ENCODE data around the gene KHSRP.

Gene KHSRP, protein sequence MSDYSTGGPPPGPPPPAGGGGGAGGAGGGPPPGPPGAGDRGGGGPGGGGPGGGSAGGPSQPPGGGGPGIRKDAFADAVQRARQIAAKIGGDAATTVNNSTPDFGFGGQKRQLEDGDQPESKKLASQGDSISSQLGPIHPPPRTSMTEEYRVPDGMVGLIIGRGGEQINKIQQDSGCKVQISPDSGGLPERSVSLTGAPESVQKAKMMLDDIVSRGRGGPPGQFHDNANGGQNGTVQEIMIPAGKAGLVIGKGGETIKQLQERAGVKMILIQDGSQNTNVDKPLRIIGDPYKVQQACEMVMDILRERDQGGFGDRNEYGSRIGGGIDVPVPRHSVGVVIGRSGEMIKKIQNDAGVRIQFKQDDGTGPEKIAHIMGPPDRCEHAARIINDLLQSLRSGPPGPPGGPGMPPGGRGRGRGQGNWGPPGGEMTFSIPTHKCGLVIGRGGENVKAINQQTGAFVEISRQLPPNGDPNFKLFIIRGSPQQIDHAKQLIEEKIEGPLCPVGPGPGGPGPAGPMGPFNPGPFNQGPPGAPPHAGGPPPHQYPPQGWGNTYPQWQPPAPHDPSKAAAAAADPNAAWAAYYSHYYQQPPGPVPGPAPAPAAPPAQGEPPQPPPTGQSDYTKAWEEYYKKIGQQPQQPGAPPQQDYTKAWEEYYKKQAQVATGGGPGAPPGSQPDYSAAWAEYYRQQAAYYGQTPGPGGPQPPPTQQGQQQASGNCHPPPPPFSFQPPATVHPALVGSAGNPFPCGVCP

DNA sequence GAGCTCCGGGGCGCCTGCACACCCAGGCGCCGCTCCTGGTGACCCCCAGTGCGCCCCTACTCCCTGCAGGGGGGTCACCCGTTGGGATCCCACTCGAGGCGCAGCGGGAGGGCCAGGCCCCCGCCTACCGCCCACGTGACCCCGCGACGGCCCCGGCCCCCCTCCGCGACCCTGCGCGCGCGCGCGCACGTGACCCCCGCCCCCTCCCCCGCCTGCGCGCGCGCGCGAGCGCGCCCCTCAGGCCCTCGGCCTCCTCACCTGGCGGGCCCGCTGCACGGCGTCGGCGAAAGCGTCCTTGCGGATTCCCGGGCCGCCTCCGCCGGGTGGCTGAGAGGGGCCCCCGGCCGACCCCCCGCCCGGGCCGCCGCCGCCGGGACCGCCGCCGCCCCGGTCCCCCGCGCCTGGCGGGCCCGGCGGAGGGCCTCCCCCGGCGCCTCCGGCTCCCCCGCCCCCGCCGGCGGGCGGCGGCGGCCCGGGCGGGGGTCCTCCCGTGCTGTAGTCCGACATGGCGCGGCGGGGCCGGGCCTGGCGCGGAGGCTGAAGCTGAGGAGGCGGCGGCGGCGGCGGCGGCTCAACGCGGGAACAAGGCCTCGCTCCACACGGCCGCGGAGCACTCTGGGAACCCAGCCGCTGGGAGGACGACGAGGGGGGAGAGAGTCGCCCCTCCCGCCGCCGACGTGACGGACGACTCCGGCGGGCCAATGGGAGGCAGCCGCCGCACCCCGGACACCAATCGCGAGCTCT lies at the start of gene KHSRP:
KHSRP (minus strand) TSS at position 617 of the 744 bp plus-strand sequence; CDS start at position 507, 110 bp downstream.
- peak within 1 kb of the TSS; percentile 98 for H3K9ac ChIP-seq
- peak within 1 kb of the TSS; percentile 91 for H3K4me2 ChIP-seq
- peaks cover 36% of the 10 kb centered on the region for H3K36me3 ChIP-seq
- no peaks in the 10 kb centered on the region for H3K27me3 ChIP-seq
- peaks cover 28% of the 10 kb centered on the region for H3K4me1 ChIP-seq
- peak within 1 kb of the TSS; percentile 94 for H3K27ac ChIP-seq
- peak within 1 kb of the TSS; percentile 96 for H3K4me3 ChIP-seq
- peaks cover 49% of the 10 kb centered on the region for H4K20me1 ChIP-seq
- H3K9me3 ChIP-seq = no peaks in the 10 kb centered on the region
- TF ChIP-seq Cebpa-rat (IDR thresholded peaks at IDR 0.05) = no peak

DNA sequence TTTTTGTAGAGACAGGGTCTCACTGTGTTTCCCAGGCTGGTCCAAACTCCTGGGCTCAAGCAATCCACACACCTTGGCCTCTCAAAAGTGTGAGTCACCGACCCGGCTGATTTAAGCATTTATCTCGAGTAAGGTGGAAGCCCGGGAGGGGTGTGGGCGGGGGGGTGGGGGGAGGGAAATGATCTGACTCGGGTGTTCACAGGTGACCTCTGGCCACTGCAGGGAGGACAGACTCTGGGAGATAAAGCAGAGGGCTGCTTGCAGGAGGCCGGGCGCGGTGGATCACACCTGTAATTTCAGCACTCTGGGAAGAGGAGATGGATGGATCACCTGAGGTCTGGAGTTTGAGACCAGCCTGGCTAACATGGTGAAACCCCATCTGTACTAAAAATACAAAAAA lies 49.0 kb upstream of the KHSRP start:
- Histone ChIP-seq H3K9me3 (peaks cover 10% of the 10 kb centered on the region), H3K9ac (no peak overlapping the region), H3K4me1 (no peaks in the 10 kb centered on the region), H4K20me1 (no peaks in the 10 kb centered on the region), H3K4me2 (no peak overlapping the region), H3K27ac (no peak overlapping the region), H3K36me3 (peaks cover 30% of the 10 kb centered on the region), H3K27me3 (no peaks in the 10 kb centered on the region), H3K4me3 (no peak overlapping the region)
- TF ChIP-seq Cebpa-rat (IDR thresholded peaks at IDR 0.05) = no peak

DNA sequence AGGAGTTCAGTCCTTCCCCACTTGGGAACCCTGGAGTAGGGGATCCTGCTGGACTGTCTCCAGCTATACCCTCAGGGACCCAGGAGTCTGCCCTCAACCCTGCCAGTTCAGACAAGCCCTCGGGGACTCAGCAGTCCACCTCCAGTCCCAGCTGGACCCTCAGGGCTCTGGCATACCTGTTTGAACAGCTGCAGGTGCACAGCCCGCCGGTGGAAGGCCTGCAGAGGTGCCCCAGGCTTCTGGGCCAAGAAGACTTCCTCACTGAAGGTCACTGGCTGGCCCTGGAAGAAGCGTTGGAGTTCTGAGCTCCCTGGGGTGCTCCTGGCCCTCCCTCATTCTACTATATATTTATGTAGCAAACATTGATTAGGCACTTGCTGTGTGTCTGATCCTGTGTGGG lies 48.1 kb upstream of the KHSRP start:
- Histone ChIP-seq H3K4me2 (no peak overlapping the region), H3K36me3 (peaks cover 30% of the 10 kb centered on the region), H3K27me3 (no peaks in the 10 kb centered on the region), H3K4me3 (no peak overlapping the region), H3K4me1 (no peaks in the 10 kb centered on the region), H3K27ac (no peak overlapping the region), H4K20me1 (no peaks in the 10 kb centered on the region), H3K9ac (no peak overlapping the region), H3K9me3 (peaks cover 10% of the 10 kb centered on the region)
- TF ChIP-seq Cebpa-rat (IDR thresholded peaks at IDR 0.05) = no peak

DNA sequence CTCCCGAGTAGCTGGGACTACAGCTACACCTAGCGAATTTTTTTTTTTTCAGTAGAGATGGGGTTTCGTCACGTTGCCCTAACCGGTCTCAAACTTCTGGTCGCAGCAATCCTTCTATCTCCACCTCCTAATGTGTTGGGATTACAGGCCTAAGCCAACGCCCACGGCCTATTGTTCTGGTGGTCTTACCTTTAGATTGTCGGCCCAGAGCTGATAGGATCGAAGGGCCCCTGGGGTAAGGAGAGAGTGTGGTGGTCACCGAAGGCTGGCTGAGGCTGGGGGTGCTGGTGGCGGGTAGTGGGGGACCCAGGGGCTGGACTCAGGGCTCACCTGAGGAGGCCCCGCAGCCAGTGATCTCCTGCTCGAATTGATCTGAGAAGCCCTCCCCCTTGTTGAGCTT lies 46.5 kb upstream of the KHSRP start:
- H3K9me3 ChIP-seq = peaks cover 2% of the 10 kb centered on the region; the same call in 1 of the 2 replicates
- no peak overlapping the region for H3K4me3 ChIP-seq
- H3K9ac ChIP-seq = no peak overlapping the region
- H4K20me1 ChIP-seq = no peaks in the 10 kb centered on the region
- no peak overlapping the region for H3K27ac ChIP-seq
- peaks cover 19% of the 10 kb centered on the region for H3K36me3 ChIP-seq
- H3K4me2 ChIP-seq = no peak overlapping the region
- H3K27me3 ChIP-seq = no peaks in the 10 kb centered on the region
- no peaks in the 10 kb centered on the region for H3K4me1 ChIP-seq
- TF ChIP-seq Cebpa-rat (IDR thresholded peaks at IDR 0.05) = no peak

DNA sequence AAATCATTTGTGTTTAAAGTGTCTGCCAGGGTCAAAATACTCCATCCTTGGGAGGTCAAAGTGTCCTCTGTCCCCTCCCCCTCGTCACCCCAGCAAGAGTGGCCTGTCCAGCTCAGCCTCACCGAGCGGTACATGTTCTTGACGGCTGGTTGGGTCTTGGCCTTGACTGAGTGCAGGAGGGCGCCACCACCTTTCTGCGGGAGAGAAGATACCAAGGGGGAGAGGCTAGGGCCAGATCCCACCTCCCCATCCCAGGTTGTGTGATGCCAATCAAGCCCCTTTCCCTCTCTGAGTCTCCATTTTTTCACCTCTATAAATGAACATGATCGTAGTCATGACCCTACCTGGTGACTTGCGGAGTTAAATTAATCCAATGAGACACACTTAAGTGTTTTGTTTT lies 45.6 kb upstream of the KHSRP start:
- no peak overlapping the region for H3K4me2 ChIP-seq
- no peaks in the 10 kb centered on the region for H3K4me1 ChIP-seq
- TF ChIP-seq Cebpa-rat (IDR thresholded peaks at IDR 0.05) = no peak
- no peak overlapping the region for H3K27ac ChIP-seq
- H3K9me3 ChIP-seq = no peaks in the 10 kb centered on the region
- no peaks in the 10 kb centered on the region for H4K20me1 ChIP-seq
- H3K4me3 ChIP-seq = no peak overlapping the region
- no peaks in the 10 kb centered on the region for H3K27me3 ChIP-seq
- H3K9ac ChIP-seq = no peak overlapping the region
- peaks cover 10% of the 10 kb centered on the region; the same call in 1 of the 2 replicates for H3K36me3 ChIP-seq

DNA sequence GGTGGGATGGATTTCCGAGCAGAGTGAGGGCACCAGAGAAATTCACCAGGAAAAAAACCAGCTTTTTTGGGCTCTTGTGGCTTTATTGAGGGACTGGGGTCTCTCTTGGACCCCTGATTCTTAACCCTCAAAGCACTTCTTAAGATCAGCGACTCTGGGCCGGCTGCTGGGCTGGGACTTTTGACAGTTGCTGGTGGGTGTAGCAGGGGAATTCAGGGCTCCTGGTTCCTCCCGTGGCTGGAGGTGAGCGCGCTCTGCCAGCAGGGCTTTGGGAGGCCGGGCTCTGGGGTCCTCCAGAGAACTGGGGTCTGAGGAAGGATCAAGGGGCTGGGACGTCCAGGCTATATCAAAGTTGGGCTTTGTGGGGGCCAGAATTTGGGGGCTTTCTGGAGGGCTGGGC lies 42.8 kb upstream of the KHSRP start:
- Histone ChIP-seq H3K9ac (no peak overlapping the region), H3K4me2 (no peak overlapping the region), H3K36me3 (peaks cover 3% of the 10 kb centered on the region; the same call in 1 of the 2 replicates), H3K27ac (no peak overlapping the region), H3K27me3 (no peaks in the 10 kb centered on the region), H3K4me3 (no peak overlapping the region), H3K9me3 (no peaks in the 10 kb centered on the region), H3K4me1 (no peaks in the 10 kb centered on the region), H4K20me1 (no peaks in the 10 kb centered on the region)
- TF ChIP-seq Cebpa-rat (IDR thresholded peaks at IDR 0.05) = no peak

DNA sequence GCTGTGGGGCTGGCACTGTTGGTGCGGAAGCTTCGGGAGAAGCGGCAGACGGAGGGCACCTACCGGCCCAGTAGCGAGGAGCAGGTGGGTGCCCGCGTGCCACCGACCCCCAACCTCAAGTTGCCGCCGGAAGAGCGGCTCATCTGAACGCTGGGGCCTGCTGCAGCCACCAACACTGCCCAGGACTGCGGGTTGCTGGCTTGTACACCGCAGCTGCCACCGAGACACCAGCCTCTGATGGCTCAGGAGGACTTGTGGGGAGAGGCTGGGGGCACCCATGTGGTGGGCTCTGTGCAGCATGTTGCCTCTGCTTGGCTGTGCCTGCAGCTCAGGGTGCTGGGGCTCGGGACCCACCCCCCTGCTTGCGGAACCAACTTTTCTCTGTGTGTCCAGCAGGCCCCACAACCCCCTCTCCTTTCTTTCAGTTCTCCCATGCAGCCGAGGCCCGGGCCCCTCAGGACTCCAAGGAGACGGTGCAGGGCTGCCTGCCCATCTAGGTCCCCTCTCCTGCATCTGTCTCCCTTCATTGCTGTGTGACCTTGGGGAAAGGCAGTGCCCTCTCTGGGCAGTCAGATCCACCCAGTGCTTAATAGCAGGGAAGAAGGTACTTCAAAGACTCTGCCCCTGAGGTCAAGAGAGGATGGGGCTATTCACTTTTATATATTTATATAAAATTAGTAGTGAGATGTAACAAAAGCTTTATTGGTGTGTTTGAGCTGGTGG lies 42.1 kb upstream of the KHSRP start:
- Histone ChIP-seq H3K27ac (no peak overlapping the region), H3K4me1 (no peaks in the 10 kb centered on the region), H3K4me2 (no peak overlapping the region), H3K36me3 (peaks cover 3% of the 10 kb centered on the region; the same call in 1 of the 2 replicates), H3K9ac (no peak overlapping the region), H4K20me1 (no peaks in the 10 kb centered on the region), H3K4me3 (no peak overlapping the region), H3K9me3 (no peaks in the 10 kb centered on the region), H3K27me3 (no peaks in the 10 kb centered on the region)
- no peak for TF ChIP-seq Cebpa-rat (IDR thresholded peaks at IDR 0.05)

DNA sequence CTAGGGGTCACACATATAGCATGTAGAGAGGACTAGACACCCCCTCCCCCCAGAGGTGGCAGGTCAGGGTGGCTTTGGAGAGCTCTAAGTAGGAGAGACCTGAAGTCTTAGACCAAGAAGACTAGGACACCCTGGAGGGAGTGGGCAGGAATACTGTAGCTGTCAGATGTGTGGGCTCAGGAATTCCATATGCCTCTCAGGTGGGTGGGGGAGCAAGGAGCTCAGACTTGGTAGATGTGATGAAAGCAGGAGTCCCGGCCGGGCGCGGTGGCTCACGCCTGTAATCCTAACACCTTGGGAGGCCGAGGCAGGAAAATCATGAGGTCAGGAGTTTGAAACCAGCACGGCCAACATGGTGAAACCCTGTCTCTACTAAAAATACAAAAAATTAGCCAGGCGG lies 41.1 kb upstream of the KHSRP start:
- Histone ChIP-seq H3K27me3 (no peaks in the 10 kb centered on the region), H3K36me3 (no peaks in the 10 kb centered on the region; the same call in 1 of the 2 replicates), H3K9ac (no peak overlapping the region), H3K4me3 (no peak overlapping the region), H3K9me3 (no peaks in the 10 kb centered on the region), H4K20me1 (no peaks in the 10 kb centered on the region), H3K4me1 (no peaks in the 10 kb centered on the region), H3K4me2 (no peak overlapping the region), H3K27ac (no peak overlapping the region)
- TF ChIP-seq Cebpa-rat (IDR thresholded peaks at IDR 0.05) = no peak

DNA sequence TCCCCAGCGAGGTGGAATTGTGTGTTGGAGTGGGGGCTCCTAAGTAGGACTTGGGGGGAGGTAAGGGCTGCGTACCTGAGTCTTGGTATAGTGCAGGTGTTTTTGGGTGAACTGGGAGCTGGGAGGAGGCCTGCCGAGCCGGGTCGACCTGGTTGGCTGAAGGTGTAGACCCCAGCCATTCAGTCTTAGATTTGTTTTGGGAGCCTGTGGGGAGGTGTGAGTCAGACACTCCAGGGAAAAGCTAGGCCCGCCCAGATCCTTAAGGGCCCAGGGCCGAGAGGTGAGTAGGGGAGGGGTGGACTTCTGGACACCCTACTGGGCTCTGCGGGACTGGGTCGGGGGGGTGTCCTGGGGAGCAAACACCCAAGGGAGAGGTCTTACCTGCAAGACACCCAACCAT lies 40.4 kb upstream of the KHSRP start:
- no peaks in the 10 kb centered on the region for H3K27me3 ChIP-seq
- no peak overlapping the region for H3K27ac ChIP-seq
- H3K9ac ChIP-seq = no peak overlapping the region
- no peaks in the 10 kb centered on the region for H3K4me1 ChIP-seq
- no peak for TF ChIP-seq Cebpa-rat (IDR thresholded peaks at IDR 0.05)
- no peak overlapping the region for H3K4me3 ChIP-seq
- no peak overlapping the region for H3K4me2 ChIP-seq
- H3K9me3 ChIP-seq = no peaks in the 10 kb centered on the region
- H4K20me1 ChIP-seq = no peaks in the 10 kb centered on the region
- no peaks in the 10 kb centered on the region for H3K36me3 ChIP-seq

Measured in BLaER1 (cell line).